Diencephalon (tissue), 1 donor: ENCODE results near the gene RPS6KC1. TPM values are rescaled to one million over a fixed set of nuclear protein-coding genes. Genes with fewer than 3 reads are reported as not detected.

ENCODE experiments used
- total RNA-seq: library from RNA; depleted of rRNA; stranded (reverse); fragments of >200 nt; gene quantifications from one replicate; pipeline ENCODE4 v1.2.3, GENCODE V29; 2014

The RPS6KC1 gene, protein sequence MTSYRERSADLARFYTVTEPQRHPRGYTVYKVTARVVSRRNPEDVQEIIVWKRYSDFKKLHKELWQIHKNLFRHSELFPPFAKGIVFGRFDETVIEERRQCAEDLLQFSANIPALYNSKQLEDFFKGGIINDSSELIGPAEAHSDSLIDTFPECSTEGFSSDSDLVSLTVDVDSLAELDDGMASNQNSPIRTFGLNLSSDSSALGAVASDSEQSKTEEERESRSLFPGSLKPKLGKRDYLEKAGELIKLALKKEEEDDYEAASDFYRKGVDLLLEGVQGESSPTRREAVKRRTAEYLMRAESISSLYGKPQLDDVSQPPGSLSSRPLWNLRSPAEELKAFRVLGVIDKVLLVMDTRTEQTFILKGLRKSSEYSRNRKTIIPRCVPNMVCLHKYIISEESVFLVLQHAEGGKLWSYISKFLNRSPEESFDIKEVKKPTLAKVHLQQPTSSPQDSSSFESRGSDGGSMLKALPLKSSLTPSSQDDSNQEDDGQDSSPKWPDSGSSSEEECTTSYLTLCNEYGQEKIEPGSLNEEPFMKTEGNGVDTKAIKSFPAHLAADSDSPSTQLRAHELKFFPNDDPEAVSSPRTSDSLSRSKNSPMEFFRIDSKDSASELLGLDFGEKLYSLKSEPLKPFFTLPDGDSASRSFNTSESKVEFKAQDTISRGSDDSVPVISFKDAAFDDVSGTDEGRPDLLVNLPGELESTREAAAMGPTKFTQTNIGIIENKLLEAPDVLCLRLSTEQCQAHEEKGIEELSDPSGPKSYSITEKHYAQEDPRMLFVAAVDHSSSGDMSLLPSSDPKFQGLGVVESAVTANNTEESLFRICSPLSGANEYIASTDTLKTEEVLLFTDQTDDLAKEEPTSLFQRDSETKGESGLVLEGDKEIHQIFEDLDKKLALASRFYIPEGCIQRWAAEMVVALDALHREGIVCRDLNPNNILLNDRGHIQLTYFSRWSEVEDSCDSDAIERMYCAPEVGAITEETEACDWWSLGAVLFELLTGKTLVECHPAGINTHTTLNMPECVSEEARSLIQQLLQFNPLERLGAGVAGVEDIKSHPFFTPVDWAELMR
- 99.0 TPM for total RNA-seq

DNA sequence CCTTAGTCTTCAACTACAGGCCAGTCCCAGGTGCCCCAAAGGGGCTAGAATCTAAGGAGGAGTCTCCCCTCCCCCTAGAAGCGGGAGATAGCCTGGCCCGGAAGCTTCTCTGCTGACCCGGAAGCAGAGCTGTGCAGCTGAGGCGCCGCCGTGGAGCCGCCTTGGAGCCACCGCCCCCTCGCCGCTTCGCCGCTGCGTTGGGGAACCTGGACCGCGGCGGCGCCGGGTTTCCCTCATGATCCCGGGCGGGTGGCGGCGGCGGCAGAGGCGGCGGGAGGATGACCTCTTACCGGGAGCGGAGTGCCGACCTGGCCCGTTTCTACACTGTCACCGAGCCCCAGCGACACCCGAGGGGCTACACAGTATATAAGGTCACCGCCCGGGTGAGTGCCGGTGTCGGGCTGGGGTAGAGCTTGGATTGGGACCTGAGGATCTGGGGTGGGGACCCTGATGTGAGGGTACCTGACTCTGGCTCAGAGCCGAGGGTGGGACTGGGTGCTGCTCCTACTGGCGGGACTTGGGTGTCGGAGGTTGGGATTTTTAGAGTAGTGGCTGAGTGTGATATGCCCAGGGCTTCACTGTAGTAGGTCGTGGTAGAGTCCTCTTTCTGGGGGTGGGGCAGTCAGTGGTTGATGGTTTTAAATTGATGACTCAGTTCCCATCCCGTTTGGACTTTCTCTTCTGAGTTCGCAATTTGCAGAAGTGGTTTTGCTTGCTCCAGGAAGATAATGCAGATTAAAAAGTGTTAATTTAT lies at the start of gene RPS6KC1:
Gene RPS6KC1, plus strand, starts transcription at position 115 of the 754 bp plus-strand sequence. Its CDS starts 164 bp downstream, at position 279.

DNA sequence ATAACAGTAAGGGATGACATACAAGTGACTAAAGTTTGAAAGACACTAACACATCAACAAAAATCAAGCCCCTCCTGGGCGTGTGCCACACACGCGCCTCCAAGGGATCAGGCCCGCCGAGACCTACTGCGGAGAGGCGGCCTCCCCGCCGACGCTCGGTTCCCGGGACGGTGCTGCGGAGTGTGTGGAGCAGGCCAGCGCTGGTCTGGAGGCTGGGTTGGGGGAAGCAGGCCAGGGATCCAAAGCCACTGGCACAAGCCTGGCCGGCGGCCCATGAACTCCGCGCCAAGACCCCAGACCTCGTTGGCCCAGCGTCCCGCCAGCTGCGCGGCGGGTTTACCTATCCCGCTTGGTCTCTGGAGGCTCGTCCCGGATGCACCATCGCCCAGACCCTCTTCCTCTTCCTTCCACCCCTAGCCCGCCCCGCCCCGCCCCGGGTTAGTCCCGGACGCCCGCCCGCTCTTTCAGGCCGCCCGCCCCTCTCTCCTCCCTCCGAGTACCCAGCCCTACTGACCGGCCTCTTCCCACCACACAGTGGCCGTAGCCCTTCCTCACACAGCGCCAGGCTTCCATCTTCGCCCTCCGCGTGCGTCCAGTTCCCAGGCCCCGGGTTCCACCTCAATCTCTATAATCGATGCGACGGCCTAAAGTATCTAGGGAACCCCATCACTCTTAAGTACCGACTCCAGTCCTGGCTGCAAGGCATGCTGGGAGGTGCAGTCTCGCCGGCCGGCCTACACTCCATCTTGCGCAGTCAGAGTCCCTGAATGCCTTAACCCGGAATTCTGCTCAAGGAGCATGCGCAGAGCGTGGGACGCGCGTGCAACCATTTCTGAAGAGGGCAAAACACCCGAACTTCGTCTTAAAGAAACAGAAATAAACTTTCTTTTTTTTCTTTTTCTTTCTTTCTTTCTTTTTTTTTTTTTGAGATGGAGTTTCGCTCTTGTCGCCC lies 35.7 kb upstream of the RPS6KC1 start, which contains the start of gene ANGEL2:
Gene ANGEL2, minus strand, starts transcription at position 769 of the 952 bp plus-strand sequence. Its CDS starts 196 bp downstream, at position 573.

Other genes with a start within 250 kb of the RPS6KC1 start
- 3.2 TPM for gene SPATA45, start 203.6 kb upstream of the RPS6KC1 start, total RNA-seq
- gene FLVCR1, start 193.0 kb upstream of the RPS6KC1 start, total RNA-seq = 38.8 TPM
- gene VASH2, start 100.7 kb upstream of the RPS6KC1 start, total RNA-seq = 17.8 TPM
- gene ANGEL2, start 35.4 kb upstream of the RPS6KC1 start, total RNA-seq = 70.6 TPM